Liver (tissue), 3 donors: Measurements from ENCODE around the gene DSCAML1.

ENCODE experiments used
- EGR1 ChIP-seq, 2 donors: IDR thresholded peaks; 2 replicates each; pipeline ENCODE4 v1.6.1; 2016 to 2018; ENCODE audit warnings: antibody characterized with exemption in 2 of 2, low read depth in 2 of 2
- GABPA ChIP-seq, 2 donors: IDR thresholded peaks in 1 of 2; conservative IDR thresholded peaks in 1 of 2; 2 replicates each; pipeline ENCODE4 v1.6.1; 2016; ENCODE audit warnings: antibody characterized with exemption in 2 of 2, mild to moderate bottlenecking in 1 of 2, moderate library complexity in 1 of 2
- HNF4A ChIP-seq, 2 donors: conservative IDR thresholded peaks; 2 replicates each; pipeline ENCODE4 v1.6.1; 2016; ENCODE audit warnings: antibody characterized with exemption in 2 of 2, mild to moderate bottlenecking in 2 of 2
- HNF4G ChIP-seq: IDR thresholded peaks from 2 replicates; pipeline ENCODE4 v1.6.1; 2016; ENCODE audit warnings: antibody characterized with exemption
- JUND ChIP-seq, 2 donors: IDR thresholded peaks; 2 replicates each; pipeline ENCODE4 v1.6.1; 2016; ENCODE audit warnings: antibody characterized with exemption in 2 of 2
- MAX ChIP-seq: IDR thresholded peaks from 2 replicates; pipeline ENCODE4 v1.6.1; 2016; ENCODE audit warnings: antibody characterized with exemption
- RAD21 ChIP-seq, 2 donors: IDR thresholded peaks; 2 replicates each; pipeline ENCODE4 v1.6.1; 2016; ENCODE audit warnings: antibody characterized with exemption in 2 of 2, mild to moderate bottlenecking in 2 of 2
- REST ChIP-seq: IDR thresholded peaks from 2 replicates; pipeline ENCODE4 v1.6.1; 2016; ENCODE audit warnings: antibody characterized with exemption, mild to moderate bottlenecking
- RXRA ChIP-seq, 2 donors: IDR thresholded peaks; 2 replicates each; pipeline ENCODE4 v1.6.1; 2017 to 2018; ENCODE audit warnings: antibody characterized with exemption in 2 of 2, mild to moderate bottlenecking in 1 of 2
- SP1 ChIP-seq: IDR thresholded peaks from 2 replicates; pipeline ENCODE4 v1.6.1; 2018; ENCODE audit warnings: antibody characterized with exemption, mild to moderate bottlenecking
- TAF1 ChIP-seq: conservative IDR thresholded peaks from 2 replicates; pipeline ENCODE4 v1.6.1; 2016; ENCODE audit warnings: antibody characterized with exemption, mild to moderate bottlenecking
- YY1 ChIP-seq: IDR thresholded peaks from 2 replicates; pipeline ENCODE4 v1.6.1; 2016; ENCODE audit warnings: antibody characterized with exemption, mild to moderate bottlenecking
- TF ChIP-seq, protein P1 (sequence below): fragments of 150-350 bp; IDR thresholded peaks from 2 replicates; pipeline ENCODE4 v1.5.1; 2017; ENCODE audit warnings: improper control_type of control experiment, low read depth, low read length; ENCODE audit not compliant: missing input control
- TF ChIP-seq, protein P2 (sequence below): IDR thresholded peaks from 2 replicates; pipeline ENCODE4 v1.6.1; 2016; ENCODE audit warnings: antibody characterized with exemption
- donor health status: healthy.
- donor health status: healthy.

GRCh38 chr11:117618302-117618981 is 178.6 kb downstream of the DSCAML1 start:
- TF ChIP-seq, protein P1, sequence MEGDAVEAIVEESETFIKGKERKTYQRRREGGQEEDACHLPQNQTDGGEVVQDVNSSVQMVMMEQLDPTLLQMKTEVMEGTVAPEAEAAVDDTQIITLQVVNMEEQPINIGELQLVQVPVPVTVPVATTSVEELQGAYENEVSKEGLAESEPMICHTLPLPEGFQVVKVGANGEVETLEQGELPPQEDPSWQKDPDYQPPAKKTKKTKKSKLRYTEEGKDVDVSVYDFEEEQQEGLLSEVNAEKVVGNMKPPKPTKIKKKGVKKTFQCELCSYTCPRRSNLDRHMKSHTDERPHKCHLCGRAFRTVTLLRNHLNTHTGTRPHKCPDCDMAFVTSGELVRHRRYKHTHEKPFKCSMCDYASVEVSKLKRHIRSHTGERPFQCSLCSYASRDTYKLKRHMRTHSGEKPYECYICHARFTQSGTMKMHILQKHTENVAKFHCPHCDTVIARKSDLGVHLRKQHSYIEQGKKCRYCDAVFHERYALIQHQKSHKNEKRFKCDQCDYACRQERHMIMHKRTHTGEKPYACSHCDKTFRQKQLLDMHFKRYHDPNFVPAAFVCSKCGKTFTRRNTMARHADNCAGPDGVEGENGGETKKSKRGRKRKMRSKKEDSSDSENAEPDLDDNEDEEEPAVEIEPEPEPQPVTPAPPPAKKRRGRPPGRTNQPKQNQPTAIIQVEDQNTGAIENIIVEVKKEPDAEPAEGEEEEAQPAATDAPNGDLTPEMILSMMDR, result no peak
- no peak for TF ChIP-seq JUND (IDR thresholded peaks at IDR 0.05)
- TF ChIP-seq GABPA (IDR thresholded peaks at IDR 0.05 in 1 of 2, conservative IDR thresholded peaks at IDR 0.05 in 1 of 2), result no peak
- TF ChIP-seq REST, result no peak
- no peak for TF ChIP-seq MAX
- TF ChIP-seq SP1, result no peak
- no peak for TF ChIP-seq TAF1
- no peak for TF ChIP-seq EGR1 (IDR thresholded peaks at IDR 0.05; ENCODE audit: low read depth in 2 of 2)
- no peak for TF ChIP-seq YY1
- no peak for TF ChIP-seq RAD21 (IDR thresholded peaks at IDR 0.05)
- TF ChIP-seq, protein P2, sequence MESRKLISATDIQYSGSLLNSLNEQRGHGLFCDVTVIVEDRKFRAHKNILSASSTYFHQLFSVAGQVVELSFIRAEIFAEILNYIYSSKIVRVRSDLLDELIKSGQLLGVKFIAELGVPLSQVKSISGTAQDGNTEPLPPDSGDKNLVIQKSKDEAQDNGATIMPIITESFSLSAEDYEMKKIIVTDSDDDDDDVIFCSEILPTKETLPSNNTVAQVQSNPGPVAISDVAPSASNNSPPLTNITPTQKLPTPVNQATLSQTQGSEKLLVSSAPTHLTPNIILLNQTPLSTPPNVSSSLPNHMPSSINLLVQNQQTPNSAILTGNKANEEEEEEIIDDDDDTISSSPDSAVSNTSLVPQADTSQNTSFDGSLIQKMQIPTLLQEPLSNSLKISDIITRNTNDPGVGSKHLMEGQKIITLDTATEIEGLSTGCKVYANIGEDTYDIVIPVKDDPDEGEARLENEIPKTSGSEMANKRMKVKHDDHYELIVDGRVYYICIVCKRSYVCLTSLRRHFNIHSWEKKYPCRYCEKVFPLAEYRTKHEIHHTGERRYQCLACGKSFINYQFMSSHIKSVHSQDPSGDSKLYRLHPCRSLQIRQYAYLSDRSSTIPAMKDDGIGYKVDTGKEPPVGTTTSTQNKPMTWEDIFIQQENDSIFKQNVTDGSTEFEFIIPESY, result no peak
- no peak for TF ChIP-seq RXRA (IDR thresholded peaks at IDR 0.05)
- TF ChIP-seq HNF4A (conservative IDR thresholded peaks at IDR 0.05), result no peak
- TF ChIP-seq HNF4G, result no peak
